A673 (cell line): ENCODE results near the gene TREM1. TPM values are rescaled to one million over a fixed set of nuclear protein-coding genes. Genes with fewer than 3 reads are reported as not detected.
A peak's percentile ranks its signal among the peaks of the same experiment; 100 is the strongest.

Experiments used
- BruUV-seq: library from RNA; stranded (reverse); fragments of 400-500 nt; replicated peaks from 2 replicates; lab custom pipeline; 2021; lab: Mats Ljungman, UMichigan
- CTCF ChIA-PET: fragments of 300-600 bp; sonication (Branson Sonifier 250); formaldehyde crosslinking; loops from one replicate; lab custom pipeline; 2022; ENCODE audit warnings: antibody characterized with exemption; lab: Charles Lee
- POLR2A ChIA-PET: fragments of 300-600 bp; sonication (Branson Sonifier 250); formaldehyde crosslinking; loops from one replicate; lab custom pipeline; 2022; ENCODE audit warnings: antibody characterized with exemption; ENCODE audit not compliant: low non-redundant PET; lab: Charles Lee
- DNase-seq: peaks from one replicate; pipeline ENCODE4 v3.0.0-alpha.2; 2015; ENCODE audit warnings: low spot score
- H3K27ac ChIP-seq: fragments of 200-600 bp; sonication (generic); 2 replicates; pipeline ENCODE4 v1.5.1; 2016; ENCODE audit warnings: mixed run types, low read depth, mild to moderate bottlenecking, mixed read lengths, antibody characterized with exemption, low read length; ENCODE audit not compliant: poor library complexity, severe bottlenecking
- H3K27me3 ChIP-seq: fragments of 200-600 bp; sonication (generic); replicated peaks from 2 replicates; pipeline ENCODE4 v1.6.1; 2017; ENCODE audit warnings: mixed run types, low read depth, mild to moderate bottlenecking, mixed read lengths, antibody characterized with exemption, low read length; ENCODE audit not compliant: insufficient read depth, poor library complexity
- H3K36me3 ChIP-seq: fragments of 200-600 bp; sonication (generic); 2 replicates; pipeline ENCODE4 v1.6.1; 2016; ENCODE audit warnings: mixed run types, mild to moderate bottlenecking, mixed read lengths, antibody characterized with exemption, low read length; ENCODE audit not compliant: insufficient read depth, poor library complexity, severe bottlenecking
- H3K4me1 ChIP-seq: fragments of 200-600 bp; sonication (generic); 2 replicates; pipeline ENCODE4 v1.6.1; 2017; ENCODE audit warnings: mixed run types, mild to moderate bottlenecking, mixed read lengths, antibody characterized with exemption, low read length; ENCODE audit not compliant: insufficient read depth, poor library complexity, severe bottlenecking
- H3K4me3 ChIP-seq: fragments of 200-600 bp; sonication (generic); 2 replicates; pipeline ENCODE4 v1.5.1; 2016; ENCODE audit warnings: low read depth, mixed run types, mild to moderate bottlenecking, mixed read lengths, low read length; ENCODE audit not compliant: poor library complexity, severe bottlenecking
- H3K9me3 ChIP-seq: fragments of 200-600 bp; sonication (generic); 2 replicates; pipeline ENCODE4 v1.6.1; 2016; ENCODE audit warnings: mixed run types, low read depth, mild to moderate bottlenecking, mixed read lengths, antibody characterized with exemption, low read length; ENCODE audit not compliant: poor library complexity, severe bottlenecking
- EZH2 ChIP-seq: fragments of 200-600 bp; sonication (generic); IDR thresholded peaks from 2 replicates; pipeline ENCODE4 v1.6.1; 2017; ENCODE audit warnings: borderline replicate concordance, low read depth, mild to moderate bottlenecking, mixed read lengths, antibody characterized with exemption, low read length; ENCODE audit not compliant: poor library complexity, severe bottlenecking
- intact Hi-C: fragments of 100-400 bp; cut with micrococcal nuclease; formaldehyde crosslinking; loops from one replicate; pipeline ENCODE4 v1.10.0; 2022; ENCODE audit not compliant: unreplicated experiment
- total RNA-seq: library from RNA; stranded (reverse); gene quantifications from 2 replicates; pipeline ENCODE4 v1.2.3, GENCODE V29; 2021
- TF ChIP-seq, protein P1 (sequence below): fragments of 300-800, 200-600 bp; sonication (generic); conservative IDR thresholded peaks from 2 replicates; pipeline ENCODE4 v1.5.1; 2017; ENCODE audit warnings: low read depth, mild to moderate bottlenecking, antibody characterized with exemption, low read length, moderate library complexity, mixed read lengths

TREM1 gene
- total RNA-seq, 1 experiment from 2014 or later, result not detected

DNA sequence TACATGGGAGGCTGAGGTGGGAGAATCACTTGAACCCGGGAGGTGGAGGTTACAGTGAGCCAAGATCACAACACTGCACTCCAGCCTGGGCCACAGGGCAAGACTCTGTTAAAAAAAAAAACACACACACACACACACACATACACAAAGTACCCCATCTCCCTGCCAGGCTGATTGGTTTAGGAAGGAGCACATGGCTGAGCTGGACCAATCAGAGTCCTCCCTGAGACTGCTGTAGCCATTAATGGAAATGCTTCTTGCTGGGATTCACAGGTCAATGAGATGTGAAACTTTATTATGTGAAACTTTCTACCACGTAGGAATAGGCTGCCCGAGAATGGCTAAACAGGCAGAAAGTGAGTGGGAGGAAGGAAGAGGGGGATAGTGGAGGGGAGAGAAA lies 2.9 kb downstream of the TREM1 start:
- H3K36me3 ChIP-seq, result no peaks in the 10 kb centered on the region
- no TSS peak for BruUV-seq
- ChIA-PET POLR2A (no interaction called here), CTCF (no interaction called here)
- intact Hi-C loops, result no loop called here
- TF ChIP-seq, protein P1, sequence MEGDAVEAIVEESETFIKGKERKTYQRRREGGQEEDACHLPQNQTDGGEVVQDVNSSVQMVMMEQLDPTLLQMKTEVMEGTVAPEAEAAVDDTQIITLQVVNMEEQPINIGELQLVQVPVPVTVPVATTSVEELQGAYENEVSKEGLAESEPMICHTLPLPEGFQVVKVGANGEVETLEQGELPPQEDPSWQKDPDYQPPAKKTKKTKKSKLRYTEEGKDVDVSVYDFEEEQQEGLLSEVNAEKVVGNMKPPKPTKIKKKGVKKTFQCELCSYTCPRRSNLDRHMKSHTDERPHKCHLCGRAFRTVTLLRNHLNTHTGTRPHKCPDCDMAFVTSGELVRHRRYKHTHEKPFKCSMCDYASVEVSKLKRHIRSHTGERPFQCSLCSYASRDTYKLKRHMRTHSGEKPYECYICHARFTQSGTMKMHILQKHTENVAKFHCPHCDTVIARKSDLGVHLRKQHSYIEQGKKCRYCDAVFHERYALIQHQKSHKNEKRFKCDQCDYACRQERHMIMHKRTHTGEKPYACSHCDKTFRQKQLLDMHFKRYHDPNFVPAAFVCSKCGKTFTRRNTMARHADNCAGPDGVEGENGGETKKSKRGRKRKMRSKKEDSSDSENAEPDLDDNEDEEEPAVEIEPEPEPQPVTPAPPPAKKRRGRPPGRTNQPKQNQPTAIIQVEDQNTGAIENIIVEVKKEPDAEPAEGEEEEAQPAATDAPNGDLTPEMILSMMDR, result no peak
- no peak for TF ChIP-seq EZH2
- no peak overlapping the region for H3K4me3 ChIP-seq
- DNase-seq, result no peak
- no peaks in the 10 kb centered on the region for H3K9me3 ChIP-seq
- no peaks in the 10 kb centered on the region for H3K4me1 ChIP-seq
- no peak overlapping the region for H3K27ac ChIP-seq
- H3K27me3 ChIP-seq, result no peaks in the 10 kb centered on the region

DNA sequence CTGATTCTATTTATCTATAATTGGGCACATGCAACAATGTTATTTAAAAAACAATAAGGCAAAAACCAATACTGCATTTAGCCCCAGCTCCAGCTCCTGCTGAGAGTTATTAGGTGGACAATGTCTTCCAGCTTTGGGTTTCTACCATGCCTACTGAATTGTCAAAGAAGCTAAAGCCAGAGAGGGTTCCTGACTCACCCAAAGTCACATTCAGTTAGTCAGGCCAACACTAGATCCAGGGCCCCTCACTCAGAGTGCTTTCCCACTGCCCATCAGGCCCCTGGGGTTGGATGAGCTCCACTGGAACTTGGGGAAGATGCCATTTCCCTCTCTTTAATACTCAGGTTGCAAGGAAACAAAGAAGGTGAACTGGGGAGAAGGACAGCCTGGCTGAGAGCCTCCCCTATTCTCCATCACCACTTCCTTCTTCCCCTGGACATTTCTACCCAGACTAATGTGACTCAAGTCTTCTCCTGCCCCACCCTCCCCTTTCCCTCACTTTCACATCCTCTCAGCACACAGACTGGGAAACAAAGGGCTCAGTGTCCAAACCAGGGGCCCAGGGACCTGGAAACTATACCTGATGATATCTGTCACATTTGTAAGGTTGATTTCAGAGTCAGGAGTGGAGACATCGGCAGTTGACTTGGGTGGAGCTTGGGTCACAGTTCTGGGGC lies 6.0 kb downstream of the TREM1 start:
- intact Hi-C loops, result no loop called here
- no peaks in the 10 kb centered on the region for H3K4me1 ChIP-seq
- H3K4me3 ChIP-seq, result no peak overlapping the region
- H3K27me3 ChIP-seq, result no peaks in the 10 kb centered on the region
- H3K27ac ChIP-seq, result no peak overlapping the region
- no peaks in the 10 kb centered on the region for H3K9me3 ChIP-seq
- TF ChIP-seq, protein P1, result no peak
- TF ChIP-seq EZH2, result no peak
- no peaks in the 10 kb centered on the region for H3K36me3 ChIP-seq
- CTCF ChIA-PET, result no interaction called here
- no TSS peak for BruUV-seq
- POLR2A ChIA-PET, result no interaction called here
- DNase-seq, result no peak

DNA sequence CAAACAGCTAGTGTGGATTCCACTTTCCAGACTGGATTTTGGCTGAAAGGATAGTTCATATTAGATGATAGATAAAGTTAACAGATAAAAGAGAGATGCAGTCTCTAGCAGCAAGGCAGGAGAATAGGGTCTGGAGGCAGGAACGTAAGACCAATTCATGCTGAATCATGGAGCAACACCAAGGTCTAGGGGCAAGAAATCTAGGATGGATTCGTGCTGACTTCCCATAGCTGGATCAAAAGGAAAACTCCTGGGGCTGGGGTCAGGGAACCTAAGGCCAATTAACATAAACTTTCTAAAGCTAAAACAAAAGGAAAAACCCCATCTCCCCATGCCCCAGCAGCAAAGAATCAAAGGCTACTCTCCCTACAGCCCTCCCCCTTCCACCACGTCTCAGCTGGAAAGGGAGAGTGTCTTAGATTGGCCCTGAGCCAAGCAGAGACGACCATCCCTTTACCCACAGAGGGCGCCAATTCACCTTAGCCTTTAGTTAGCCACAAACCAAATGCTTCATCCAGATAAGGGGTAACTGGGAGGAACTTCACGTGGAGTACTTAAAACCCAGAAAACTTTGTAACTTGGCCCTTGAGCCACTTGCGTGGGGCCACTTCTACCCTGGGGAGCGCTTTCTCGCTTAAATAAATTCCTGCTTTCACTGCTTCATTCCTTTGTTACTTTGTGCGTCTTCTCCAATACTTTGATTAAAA lies 7.6 kb downstream of the TREM1 start:
- no peak overlapping the region for H3K27ac ChIP-seq
- POLR2A ChIA-PET, result no interaction called here
- no TSS peak for BruUV-seq
- CTCF ChIA-PET, result interaction anchor here (1.0 kb wide), 1 partner anchor 9 kb away, joined by 3 read pairs; no protein-coding TSS in a partner anchor
- TF ChIP-seq, protein P1, result peak; percentile 69
- no peak for TF ChIP-seq EZH2
- no peaks in the 10 kb centered on the region for H3K27me3 ChIP-seq
- H3K4me3 ChIP-seq, result no peak overlapping the region
- H3K9me3 ChIP-seq, result no peaks in the 10 kb centered on the region
- DNase-seq, result peak; percentile 82
- H3K36me3 ChIP-seq, result no peaks in the 10 kb centered on the region
- intact Hi-C loops, result no loop called here
- no peaks in the 10 kb centered on the region for H3K4me1 ChIP-seq
